CD4-positive, alpha-beta T cell treated with Interferon alpha-2 for 1 hour (primary cell): ENCODE measurements around the gene ZFTA.
"Not testable (repeated sequence)": the region's sequence is repeated elsewhere in the genome, so short reads cannot be mapped to it uniquely, and the experiment has no call there.

ENCODE experiments used
- DNase-seq, 2 donors: peaks; one replicate each; pipeline ENCODE4 v3.0.0-alpha.2; 2020 to 2022

Gene ZFTA

DNA sequence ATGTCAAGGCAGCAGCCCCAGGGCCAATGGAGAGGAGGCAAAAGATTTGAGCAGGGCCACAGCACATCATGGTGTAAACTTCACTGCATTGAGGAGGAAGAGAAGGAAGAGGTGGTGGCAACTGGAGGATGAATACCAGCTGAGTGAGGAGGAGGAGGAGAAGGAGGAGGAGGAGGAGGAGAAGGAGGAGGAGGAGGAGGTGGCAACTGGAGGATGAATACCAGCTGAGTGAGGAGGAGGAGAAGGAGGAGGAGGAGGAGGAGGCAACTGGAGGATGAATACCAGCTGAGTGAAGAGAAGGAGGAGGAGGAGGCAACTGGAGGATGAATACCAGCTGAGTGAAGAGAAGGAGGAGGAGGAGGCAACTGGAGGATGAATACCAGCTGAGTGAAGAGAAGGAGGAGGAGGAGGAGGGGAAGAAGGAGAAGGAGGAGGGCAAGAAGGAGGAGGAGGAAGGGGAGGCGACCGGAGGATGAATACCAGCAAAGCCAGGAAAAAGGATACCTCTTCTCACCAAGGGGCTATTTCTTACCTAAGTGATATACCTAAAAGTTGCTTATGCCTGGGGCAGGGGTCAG lies 3.3 kb upstream of the ZFTA start:
- DNase-seq = not testable (repeated sequence)

GRCh38 chr11:63770763-63771162 lies 2.2 kb upstream of the ZFTA start:
- DNase-seq = no peak

DNA sequence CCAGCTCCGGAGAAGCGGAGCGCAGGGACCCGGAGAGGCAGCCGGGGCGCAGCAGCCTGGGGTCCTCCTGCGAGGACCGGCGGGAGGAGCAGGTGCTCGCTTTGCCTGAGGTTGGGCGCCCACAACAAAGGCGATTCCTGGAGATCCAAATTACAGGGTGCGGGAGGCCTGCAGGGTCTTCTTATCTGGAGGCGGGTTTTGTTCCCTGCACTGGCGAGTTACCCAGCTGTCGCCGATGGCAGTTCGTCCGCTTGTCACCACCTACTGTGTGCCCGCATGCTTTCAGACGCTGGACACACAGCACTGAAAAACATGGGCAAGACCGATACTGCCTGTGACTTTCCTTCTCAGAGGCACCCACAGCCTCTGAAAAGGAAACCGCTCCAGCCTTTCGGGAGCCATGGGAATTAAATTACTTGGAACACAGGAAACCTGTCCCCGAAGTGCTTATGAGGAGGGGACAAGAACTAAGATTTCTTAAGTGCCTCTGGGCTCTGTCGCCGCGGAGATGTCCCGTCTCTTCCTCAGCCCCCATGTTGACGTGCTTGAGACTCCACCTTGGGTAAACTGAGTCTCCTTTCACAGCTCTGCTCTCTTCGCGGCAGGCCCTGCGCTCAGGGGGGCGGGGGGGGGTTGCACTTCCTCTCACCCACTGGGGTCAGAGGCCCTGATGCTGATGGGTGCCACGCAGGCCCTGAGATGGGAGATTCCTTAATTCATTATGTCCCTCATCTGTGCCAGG lies 1.3 kb upstream of the ZFTA start:
- DNase-seq = no peak

- DNase-seq = peak in 1 of 2 donors; percentile 31
Observed at GRCh38 chr11:63769042-63769713, 603 bp upstream of the ZFTA start.

GRCh38 chr11:63767565-63768236 lies 874 bp downstream of the ZFTA start:
- peak; percentile 32 to 51 for DNase-seq

DNA sequence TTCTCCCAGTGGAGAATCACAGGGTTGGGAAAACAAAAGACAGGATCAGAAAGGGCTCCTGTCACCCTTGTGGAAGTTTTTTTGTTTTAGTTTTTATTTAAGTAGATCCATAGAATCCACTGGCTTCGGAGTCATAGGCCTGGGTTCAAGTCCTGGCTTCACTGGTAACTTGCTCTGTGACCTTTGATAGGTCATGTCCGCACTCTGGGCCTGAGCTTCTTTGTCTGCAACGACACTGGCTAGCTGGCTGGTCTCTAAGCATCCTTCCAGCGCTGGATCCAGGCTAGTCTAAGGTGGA lies 1.4 kb downstream of the ZFTA start:
- DNase-seq = no peak

DNA sequence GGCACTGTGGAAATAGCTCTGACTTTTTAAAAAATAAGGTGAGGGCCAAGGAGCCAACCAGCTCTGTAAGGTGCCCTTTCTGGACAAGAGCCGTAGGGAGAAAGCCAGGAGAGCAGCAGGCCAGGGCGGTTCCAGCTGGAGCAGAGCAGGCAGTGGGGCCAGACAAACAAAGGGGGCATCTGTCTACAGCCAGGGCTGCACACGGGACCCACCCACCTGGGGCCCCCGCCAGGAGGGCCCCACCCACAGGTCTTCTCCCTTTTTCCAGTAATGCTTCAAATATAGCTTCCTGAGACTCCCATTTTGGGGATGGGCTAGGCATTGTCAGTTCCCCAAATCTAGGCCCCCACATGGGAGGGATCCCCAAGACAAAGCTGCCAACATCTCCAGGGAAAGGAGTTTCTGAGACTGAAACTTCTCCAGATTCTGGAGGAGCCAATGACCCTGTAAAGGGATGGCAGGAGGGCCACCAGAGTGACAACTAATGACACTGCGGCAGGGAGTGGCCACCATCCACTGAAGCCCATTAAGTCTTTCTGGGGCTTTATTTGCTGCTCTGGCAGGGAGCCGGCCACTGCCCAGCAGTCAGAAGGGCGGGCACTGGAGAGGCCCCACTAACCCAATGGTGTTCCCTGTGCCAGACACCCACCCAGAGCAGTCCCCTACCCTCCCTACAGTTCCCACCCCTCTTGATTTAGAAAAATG lies 1.9 kb downstream of the ZFTA start:
- DNase-seq = no peak

GRCh38 chr11:63765688-63766241 lies 2.8 kb downstream of the ZFTA start:
- no peak for DNase-seq

DNA sequence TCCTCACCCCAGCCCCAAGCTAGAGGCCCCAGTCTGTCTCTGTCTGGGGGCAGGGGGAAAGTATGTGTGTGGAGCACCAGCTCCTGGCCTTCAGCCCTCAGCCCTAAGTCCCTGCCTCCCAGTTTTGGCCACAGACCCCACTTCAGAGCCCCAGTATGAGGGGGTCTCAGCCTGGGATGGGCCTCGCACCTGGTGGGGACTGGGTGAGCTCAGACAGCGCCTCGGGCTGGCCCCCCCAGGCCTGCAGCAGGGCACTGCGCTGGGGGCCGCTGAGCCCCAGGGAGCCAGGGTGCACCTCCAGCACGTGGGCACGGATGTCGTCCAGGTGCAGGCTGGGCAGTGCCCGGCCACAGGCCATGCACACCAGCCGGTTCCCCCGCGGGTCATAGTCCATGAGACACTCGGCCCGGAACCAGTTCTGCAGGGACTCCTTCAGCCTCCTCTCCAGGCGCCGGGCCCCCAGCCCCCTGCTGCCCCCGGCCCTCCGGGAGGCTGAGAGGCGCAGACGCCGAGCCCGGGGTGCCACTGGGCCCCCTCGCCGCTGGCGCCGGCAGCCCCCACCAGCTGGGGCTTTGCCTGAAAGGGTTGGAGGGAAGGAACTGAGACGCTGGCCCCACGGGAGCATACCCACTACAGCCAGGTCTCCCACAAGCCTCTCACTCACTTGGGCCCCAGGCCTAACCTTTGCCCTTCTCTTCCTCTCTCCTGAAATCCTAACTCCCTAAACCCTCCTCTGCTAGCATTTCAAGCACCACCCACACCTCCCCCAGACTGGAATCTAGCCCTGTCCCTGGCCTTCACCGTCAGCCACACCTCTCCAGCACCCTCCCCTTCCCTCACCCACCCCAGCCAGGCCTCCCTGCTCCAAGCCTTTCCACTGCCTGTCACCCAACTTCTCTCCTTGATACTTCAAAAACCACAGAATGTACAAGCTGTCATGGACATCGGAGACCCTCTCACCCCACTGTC lies 3.6 kb downstream of the ZFTA start:
- DNase-seq = no peak

DNA sequence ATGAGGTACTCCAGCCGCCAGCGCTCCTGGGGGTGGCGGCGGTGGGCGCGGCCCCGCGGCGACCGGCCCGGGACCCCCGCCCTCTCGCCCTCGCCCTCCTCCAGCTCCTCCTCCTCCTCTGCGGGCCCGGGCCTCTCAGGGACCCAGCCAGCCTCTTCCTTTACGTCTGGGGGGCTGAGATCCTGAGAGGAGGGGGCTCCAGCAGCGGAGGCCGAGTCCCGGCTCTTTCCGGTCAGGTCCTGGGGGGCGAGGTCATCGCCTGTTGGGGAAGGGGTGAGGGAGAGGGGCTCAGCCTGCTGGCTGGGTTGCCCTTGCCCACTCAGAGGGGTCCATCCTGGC lies 4.3 kb downstream of the ZFTA start:
- DNase-seq = no peak

- DNase-seq = no peak
Observed at GRCh38 chr11:63763496-63764339, 4.9 kb downstream of the ZFTA start.

GRCh38 chr11:63762654-63763495 lies 5.7 kb downstream of the ZFTA start:
- DNase-seq = no peak

- DNase-seq = no peak
Observed at GRCh38 chr11:63761931-63762653, 6.5 kb downstream of the ZFTA start.

GRCh38 chr11:63761188-63761587 lies 7.4 kb downstream of the ZFTA start:
- DNase-seq = no peak

DNA sequence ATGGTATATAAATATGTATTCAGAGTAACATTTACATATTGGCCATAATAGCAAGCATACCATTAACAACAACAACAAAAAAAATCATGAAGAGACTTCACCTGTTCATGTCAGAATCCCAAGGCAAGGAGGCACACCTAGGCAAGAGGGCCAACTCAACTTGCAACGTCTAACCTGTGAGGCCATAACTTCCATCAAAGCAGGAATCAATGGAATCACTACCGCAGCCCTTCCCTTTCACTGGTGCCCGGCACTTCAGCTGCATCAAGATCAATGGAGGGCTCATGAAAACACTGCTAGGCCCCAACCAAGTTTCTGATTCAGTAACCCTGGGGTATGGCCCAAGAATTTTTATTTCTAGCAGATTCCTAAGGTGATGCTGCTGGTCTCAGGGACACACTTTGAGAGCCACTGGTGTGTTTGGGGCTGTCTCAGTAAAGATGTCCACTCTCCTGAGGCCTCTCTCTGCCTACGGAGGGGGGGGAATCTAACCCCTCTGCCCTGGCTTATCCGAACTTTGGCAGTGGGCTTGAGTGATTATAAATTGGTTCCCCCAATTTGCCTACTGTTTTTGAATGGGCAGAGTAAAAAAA lies 8.0 kb downstream of the ZFTA start:
- DNase-seq = no peak

- DNase-seq = no peak
Observed at GRCh38 chr11:63756919-63757761, 11.4 kb downstream of the ZFTA start.

- no peak for DNase-seq
Observed at GRCh38 chr11:63749624-63750023, 19.0 kb downstream of the ZFTA start.

DNA sequence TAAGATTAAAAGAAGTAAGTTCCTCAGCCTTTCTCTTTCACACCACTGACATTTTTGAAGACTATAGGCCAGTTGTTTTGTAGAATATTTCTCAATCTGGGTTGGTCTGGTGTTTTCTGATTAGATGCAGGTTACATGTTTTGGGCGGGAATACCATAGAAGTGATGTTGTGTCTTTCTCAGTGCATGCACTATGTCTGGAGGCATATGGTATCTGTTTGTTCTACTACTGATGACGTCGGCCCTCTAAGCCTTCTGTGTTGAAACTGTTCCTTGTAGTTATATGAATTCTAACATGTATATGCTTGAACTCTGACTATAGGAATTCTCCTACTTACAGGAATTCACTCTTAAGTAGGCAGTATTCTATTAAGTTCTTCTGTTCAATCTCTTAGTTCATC lies 21.6 kb downstream of the ZFTA start:
- no peak for DNase-seq
